ENCODE results near the gene PPIF.

Gene PPIF

DNA sequence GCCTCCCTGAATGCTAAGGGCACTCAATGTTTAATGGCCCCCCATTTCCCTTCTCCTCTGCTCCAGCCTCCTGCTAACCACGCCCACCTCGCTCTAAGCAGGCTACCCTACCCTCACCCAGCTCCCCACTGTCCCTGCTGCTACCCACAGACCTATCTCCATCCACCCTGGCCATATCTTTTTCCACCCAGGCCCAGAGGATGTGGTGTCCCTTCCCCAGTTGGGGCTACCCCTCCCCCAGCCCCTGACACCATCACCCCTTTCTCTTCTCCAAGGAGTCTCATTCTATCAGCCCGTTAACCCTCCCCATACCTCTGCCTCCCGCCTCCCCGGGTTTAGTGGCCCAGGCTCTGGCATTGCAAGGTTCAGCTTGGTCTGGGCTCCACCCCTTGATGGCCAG is 28.9 kb upstream of the PPIF start:
- Histone ChIP-seq H3K27ac (peak overlapping the region in 9 of 11 experiments; percentile 41 to 86 (median 66); a peak in 15 of 22 replicates), H4K20me1 (peaks cover 38 to 49% (median 43%) of the 10 kb centered on the region in 11 experiments), H3K27me3 (peaks cover 0 to 6% (median 0%) of the 10 kb centered on the region in 11 experiments; a peak in 3 of 22 replicates), H3K4me3 (peak overlapping the region in 1 of 10 experiments; percentile 3; a peak in 1 of 20 replicates), H3K9ac (peak overlapping the region in 5 of 11 experiments; percentile 38 to 76 (median 71); a peak in 9 of 22 replicates), H3K9me3 (replicated peaks in 1 of 11) (peaks cover 0 to 6% (median 0%) of the 10 kb centered on the region in 11 experiments; a peak in 1 of 22 replicates), H3K4me1 (peaks cover 93 to 100% (median 99%) of the 10 kb centered on the region in 10 experiments), H3K36me3 (peaks cover 18 to 27% (median 24%) of the 10 kb centered on the region in 11 experiments), H3K4me2 (peak overlapping the region; percentile 77 to 98 (median 89))
- TF ChIP-seq Cebpa-rat (IDR thresholded peaks at IDR 0.05), result no peak

DNA sequence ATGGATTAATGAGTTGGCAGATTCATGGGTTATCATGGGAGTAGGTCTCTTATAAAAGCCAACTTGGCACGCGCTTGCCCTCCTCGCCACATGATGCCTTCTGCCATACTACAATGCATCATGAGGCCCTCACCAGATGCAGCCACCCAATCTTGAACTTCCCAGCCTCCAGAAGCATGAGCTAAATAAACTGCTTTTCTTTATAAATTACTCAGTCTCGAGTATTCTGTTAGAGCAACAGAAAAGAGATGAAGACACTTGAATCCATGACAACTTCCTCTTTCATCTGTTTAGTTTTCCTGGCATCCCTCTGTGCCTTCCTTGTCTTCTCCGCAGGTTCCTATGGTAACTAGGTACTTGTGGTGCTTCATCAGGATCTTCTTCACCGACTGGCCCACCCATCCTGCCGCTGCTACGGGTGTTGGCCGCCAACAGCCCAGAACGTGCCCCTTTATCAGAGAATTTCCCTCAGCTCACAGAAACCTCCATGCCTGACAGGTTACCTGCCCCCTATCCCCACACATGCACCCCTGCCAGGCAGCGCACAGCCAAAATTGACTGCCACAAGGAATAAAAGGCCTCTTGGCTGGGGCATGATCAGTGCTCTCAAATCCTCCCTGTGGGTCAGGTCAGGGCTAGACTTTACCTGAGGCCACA is 28.0 kb upstream of the PPIF start:
- Histone ChIP-seq H3K27ac (peak overlapping the region in 4 of 11 experiments; percentile 27 to 86 (median 78); a peak in 5 of 22 replicates), H3K4me1 (peaks cover 97 to 100% (median 99%) of the 10 kb centered on the region in 10 experiments), H3K9me3 (replicated peaks in 1 of 11) (peaks cover 0 to 6% (median 0%) of the 10 kb centered on the region in 11 experiments; a peak in 1 of 22 replicates), H3K9ac (no peak overlapping the region), H3K4me2 (peak overlapping the region; percentile 77 to 98 (median 89)), H3K36me3 (peaks cover 9 to 18% (median 15%) of the 10 kb centered on the region in 11 experiments), H3K4me3 (no peak overlapping the region), H3K27me3 (peaks cover 0 to 6% (median 0%) of the 10 kb centered on the region in 11 experiments; a peak in 3 of 22 replicates), H4K20me1 (peaks cover 29 to 41% (median 34%) of the 10 kb centered on the region in 11 experiments; a peak in 21 of 22 replicates)
- TF ChIP-seq Cebpa-rat (IDR thresholded peaks at IDR 0.05), result no peak

DNA sequence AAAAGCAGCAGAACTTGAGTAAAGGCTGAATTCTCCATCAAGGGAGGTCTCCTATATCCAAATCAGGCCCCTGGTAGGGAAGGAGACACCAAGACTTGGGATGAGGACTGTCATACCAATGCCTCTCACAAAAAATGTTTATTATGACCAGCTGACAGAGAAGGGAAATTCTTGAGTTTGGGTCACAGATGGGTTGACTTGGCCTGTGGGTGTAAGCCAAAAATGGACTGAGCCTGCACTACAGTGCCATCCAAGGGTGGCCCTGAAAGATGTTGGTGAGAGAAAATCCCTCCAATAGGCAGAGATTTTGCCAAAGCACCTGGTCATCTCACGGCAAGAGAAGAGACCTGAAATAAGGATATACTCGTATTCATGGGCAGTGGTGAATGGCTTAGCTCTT is 27.0 kb upstream of the PPIF start:
- peaks cover 0 to 6% (median 0%) of the 10 kb centered on the region in 11 experiments; a peak in 1 of 22 replicates for H3K9me3 ChIP-seq (replicated peaks in 1 of 11)
- TF ChIP-seq Cebpa-rat (IDR thresholded peaks at IDR 0.05), result no peak
- no peak overlapping the region for H3K4me3 ChIP-seq
- H3K4me2 ChIP-seq, result peak overlapping the region; percentile 77 to 98 (median 89)
- H3K27ac ChIP-seq, result peak overlapping the region in 10 of 11 experiments; percentile 16 to 86 (median 64); a peak in 17 of 22 replicates
- peaks cover 21 to 30% (median 23%) of the 10 kb centered on the region in 11 experiments; a peak in 21 of 22 replicates for H4K20me1 ChIP-seq
- peak overlapping the region in 1 of 11 experiments; percentile 19; a peak in 2 of 22 replicates for H3K9ac ChIP-seq
- peaks cover 94 to 100% (median 100%) of the 10 kb centered on the region in 10 experiments for H3K4me1 ChIP-seq
- peaks cover 0 to 8% (median 5%) of the 10 kb centered on the region in 11 experiments; a peak in 20 of 22 replicates for H3K36me3 ChIP-seq
- peaks cover 0 to 10% (median 0%) of the 10 kb centered on the region in 11 experiments; a peak in 5 of 22 replicates for H3K27me3 ChIP-seq

DNA sequence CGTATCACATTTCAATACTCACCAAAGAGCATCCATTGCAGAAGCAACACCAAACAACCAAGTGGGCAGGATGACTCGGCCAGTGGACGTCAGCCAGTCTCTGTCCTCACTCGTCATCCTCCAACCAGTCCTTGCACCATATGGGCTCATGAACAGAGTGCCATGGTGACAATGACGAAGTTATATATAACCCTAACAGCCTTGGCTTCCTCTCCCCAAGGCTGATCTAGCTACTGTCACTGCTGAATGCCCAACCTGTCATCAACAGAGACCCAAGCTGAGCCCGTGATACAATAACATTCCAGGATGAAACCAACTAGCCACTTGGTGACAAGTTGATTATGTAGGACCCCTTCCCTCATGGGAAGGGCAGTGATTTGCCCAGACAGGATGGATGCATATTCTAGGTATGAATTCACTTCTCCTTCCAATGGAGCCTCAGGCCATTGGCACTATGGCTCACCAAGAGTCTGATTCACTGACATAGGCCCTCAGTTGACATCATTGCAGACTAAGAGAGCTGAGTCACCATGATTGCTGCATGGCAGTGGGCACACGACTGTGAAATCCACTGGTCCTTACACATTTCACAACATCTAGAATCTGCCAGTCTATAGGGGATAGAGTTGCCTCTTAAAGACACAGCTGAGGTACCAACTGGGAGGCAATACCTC is 26.3 kb upstream of the PPIF start:
- H3K9me3 ChIP-seq (replicated peaks in 1 of 11), result peaks cover 0 to 6% (median 0%) of the 10 kb centered on the region in 11 experiments; a peak in 1 of 22 replicates
- peak in 10 of 11 experiments; percentile 61 to 96 (median 90); a peak in 19 of 22 replicates for TF ChIP-seq Cebpa-rat (IDR thresholded peaks at IDR 0.05)
- H3K27ac ChIP-seq, result peak overlapping the region in 10 of 11 experiments; percentile 47 to 86 (median 73); a peak in 19 of 22 replicates
- peak overlapping the region; percentile 77 to 98 (median 89) for H3K4me2 ChIP-seq
- H3K9ac ChIP-seq, result peak overlapping the region in 5 of 11 experiments; percentile 9 to 70 (median 48); a peak in 5 of 22 replicates
- peaks cover 0 to 10% (median 0%) of the 10 kb centered on the region in 11 experiments; a peak in 5 of 22 replicates for H3K27me3 ChIP-seq
- peaks cover 14 to 24% (median 17%) of the 10 kb centered on the region in 11 experiments; a peak in 20 of 22 replicates for H4K20me1 ChIP-seq
- no peak overlapping the region for H3K4me3 ChIP-seq
- peaks cover 89 to 98% (median 94%) of the 10 kb centered on the region in 10 experiments for H3K4me1 ChIP-seq
- H3K36me3 ChIP-seq, result peaks cover 0 to 1% (median 0%) of the 10 kb centered on the region in 11 experiments; a peak in 1 of 22 replicates

DNA sequence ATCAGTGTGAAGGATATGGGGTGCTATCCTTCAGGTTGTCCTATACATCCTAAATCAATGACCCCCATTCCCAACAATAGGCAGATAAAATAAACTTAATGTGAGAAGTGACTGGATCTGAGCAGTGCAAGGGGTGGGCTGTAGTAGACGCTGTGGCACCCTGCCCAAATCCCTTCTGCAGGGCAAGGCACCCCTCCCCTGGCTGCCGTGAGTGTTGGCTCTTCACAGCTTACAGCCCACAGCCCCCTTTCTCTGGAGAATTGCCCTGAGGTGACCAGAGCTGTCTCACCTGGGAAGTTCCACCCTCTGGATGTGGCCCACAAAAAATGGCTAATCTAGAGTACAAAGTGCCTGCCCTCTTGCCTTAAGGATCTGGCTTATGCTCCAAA is 25.8 kb upstream of the PPIF start:
- peaks cover 9 to 18% (median 12%) of the 10 kb centered on the region in 11 experiments; a peak in 20 of 22 replicates for H4K20me1 ChIP-seq
- no peaks in the 10 kb centered on the region for H3K36me3 ChIP-seq
- peak overlapping the region in 10 of 11 experiments; percentile 47 to 86 (median 73); a peak in 20 of 22 replicates for H3K27ac ChIP-seq
- peaks cover 83 to 93% (median 89%) of the 10 kb centered on the region in 10 experiments for H3K4me1 ChIP-seq
- peak overlapping the region in 7 of 11 experiments; percentile 9 to 70 (median 64); a peak in 10 of 22 replicates for H3K9ac ChIP-seq
- peaks cover 0 to 10% (median 0%) of the 10 kb centered on the region in 11 experiments; a peak in 5 of 22 replicates for H3K27me3 ChIP-seq
- H3K4me2 ChIP-seq, result peak overlapping the region; percentile 77 to 98 (median 89)
- no peak overlapping the region for H3K4me3 ChIP-seq
- peaks cover 0 to 6% (median 0%) of the 10 kb centered on the region in 11 experiments; a peak in 1 of 22 replicates for H3K9me3 ChIP-seq (replicated peaks in 1 of 11)
- TF ChIP-seq Cebpa-rat (IDR thresholded peaks at IDR 0.05), result peak in 1 of 11 experiments; percentile 11; a peak in 3 of 22 replicates

DNA sequence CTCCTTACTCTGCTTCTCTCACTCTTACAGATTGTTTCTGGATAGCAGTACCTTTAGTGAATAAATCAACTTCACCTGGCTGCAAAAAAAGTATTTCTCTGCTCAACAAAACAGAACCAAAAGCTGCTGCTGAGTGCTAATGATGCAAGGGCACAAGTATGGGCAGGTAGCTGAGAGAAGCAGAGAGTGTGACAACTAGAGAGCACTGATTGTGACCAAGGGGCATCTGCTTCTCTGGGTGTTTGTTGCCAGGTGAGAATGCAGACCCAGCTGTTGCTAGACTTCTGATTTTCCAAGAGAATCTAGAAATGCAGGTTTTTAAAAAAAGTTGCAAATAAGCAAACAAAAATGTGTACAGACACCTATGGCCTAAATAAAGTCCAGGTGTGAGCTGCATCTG is 25.3 kb upstream of the PPIF start:
- peaks cover 0 to 10% (median 0%) of the 10 kb centered on the region in 11 experiments; a peak in 5 of 22 replicates for H3K27me3 ChIP-seq
- H3K4me3 ChIP-seq, result no peak overlapping the region; a peak in 1 of 20 replicates
- peak overlapping the region in 10 of 11 experiments; percentile 35 to 86 (median 73); a peak in 19 of 22 replicates for H3K27ac ChIP-seq
- H3K9me3 ChIP-seq (replicated peaks in 1 of 11), result peaks cover 0 to 6% (median 0%) of the 10 kb centered on the region in 11 experiments; a peak in 1 of 22 replicates
- peak overlapping the region; percentile 77 to 98 (median 89) for H3K4me2 ChIP-seq
- H3K36me3 ChIP-seq, result no peaks in the 10 kb centered on the region
- peaks cover 79 to 88% (median 84%) of the 10 kb centered on the region in 10 experiments for H3K4me1 ChIP-seq
- no peak for TF ChIP-seq Cebpa-rat (IDR thresholded peaks at IDR 0.05)
- peaks cover 4 to 14% (median 7%) of the 10 kb centered on the region in 11 experiments; a peak in 20 of 22 replicates for H4K20me1 ChIP-seq
- H3K9ac ChIP-seq, result peak overlapping the region in 7 of 11 experiments; percentile 57 to 70 (median 67); a peak in 11 of 22 replicates

DNA sequence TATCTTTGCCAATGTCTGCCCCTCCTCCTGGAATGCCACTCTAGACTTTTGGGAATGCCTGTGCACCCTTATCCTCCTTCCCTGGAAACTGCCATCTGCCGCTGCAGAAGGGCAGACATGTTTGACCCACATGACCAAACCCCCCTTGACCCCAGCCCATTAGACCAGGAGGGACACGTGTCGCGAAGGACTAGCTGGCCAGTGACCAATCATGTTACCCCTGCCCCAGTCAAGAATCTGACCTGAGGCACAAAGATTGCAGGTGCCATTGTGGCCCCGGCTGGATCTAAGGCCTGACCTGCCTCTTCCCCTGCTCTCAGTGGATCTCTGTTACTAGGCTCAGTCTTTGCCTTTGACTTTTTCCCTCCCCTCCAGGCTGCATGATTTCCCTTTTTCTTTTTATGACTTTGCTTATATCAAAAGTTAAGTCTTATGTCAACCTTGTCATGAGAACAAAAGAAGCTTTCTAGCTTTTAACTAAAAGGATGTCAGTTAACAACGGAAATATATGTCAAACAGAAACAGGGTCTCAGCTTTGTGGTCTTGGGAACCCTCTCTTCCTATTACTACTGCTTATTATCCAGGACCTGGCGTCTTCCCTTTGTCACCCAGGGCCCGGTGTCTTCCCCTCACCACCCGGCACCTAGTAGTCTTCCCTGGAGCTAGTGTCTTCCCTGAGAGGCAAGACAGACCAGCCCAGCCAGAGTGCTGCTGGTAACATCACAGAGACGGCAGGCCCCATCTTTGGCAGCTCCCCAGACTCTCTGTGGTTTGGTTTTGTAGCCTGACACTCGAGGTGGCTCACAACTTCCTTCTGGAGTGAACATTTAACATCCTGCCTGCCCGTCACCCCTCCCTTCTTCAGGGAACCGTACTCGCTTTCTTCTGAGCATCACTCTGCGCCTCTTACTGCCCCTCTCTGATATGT is 24.4 kb upstream of the PPIF start:
- Histone ChIP-seq H3K27ac (peak overlapping the region in 10 of 11 experiments; percentile 35 to 86 (median 73); a peak in 19 of 22 replicates), H3K4me1 (peaks cover 69 to 79% (median 75%) of the 10 kb centered on the region in 10 experiments), H3K27me3 (peaks cover 0 to 10% (median 0%) of the 10 kb centered on the region in 11 experiments; a peak in 5 of 22 replicates), H3K9me3 (replicated peaks in 1 of 11) (peaks cover 0 to 6% (median 0%) of the 10 kb centered on the region in 11 experiments; a peak in 1 of 22 replicates), H3K36me3 (no peaks in the 10 kb centered on the region), H3K9ac (peak overlapping the region in 9 of 11 experiments; percentile 45 to 70 (median 64); a peak in 17 of 22 replicates), H3K4me3 (peak overlapping the region in 3 of 10 experiments; percentile 9 to 30 (median 30); a peak in 5 of 20 replicates), H3K4me2 (peak overlapping the region; percentile 77 to 98 (median 89)), H4K20me1 (peaks cover 0 to 7% (median 0%) of the 10 kb centered on the region in 11 experiments; a peak in 6 of 22 replicates)
- TF ChIP-seq Cebpa-rat (IDR thresholded peaks at IDR 0.05), result no peak

Data from BLaER1 treated with 17β-estradiol and CSF1 and Interleukin-3, amounts not matched to agents 10 nM and 100 nM (cell line).